K562 (cell line): Measurements from ENCODE around the gene SCARF2. TPM values are rescaled to one million over a fixed set of nuclear protein-coding genes. Genes with fewer than 3 reads are reported as not detected.

Source experiments
- BRF1 ChIP-seq: IDR thresholded peaks from 3 replicates; pipeline ENCODE4 v1.6.1; 2011; ENCODE audit warnings: borderline replicate concordance, mild to moderate bottlenecking; ENCODE audit not compliant: insufficient read length; ENCODE audit errors: extremely low read depth
- CTCFL ChIP-seq: IDR thresholded peaks from 2 replicates; pipeline ENCODE4 v1.6.1; 2011; ENCODE audit warnings: borderline replicate concordance, low read depth, mild to moderate bottlenecking, moderate library complexity, low read length; ENCODE audit not compliant: insufficient read depth, poor library complexity, severe bottlenecking
- GTF2E2 ChIP-seq: fragments of 200-800 bp; sonication (Bioruptor generic); IDR thresholded peaks from 2 replicates; pipeline ENCODE4 v1.6.1; 2016; ENCODE audit warnings: missing genetic modification characterization, missing compliant biosample characterization
- KLF10 ChIP-seq: fragments of 250-450 bp; sonication (Bioruptor Pico); IDR thresholded peaks from 2 replicates; pipeline ENCODE4 v1.6.1; 2021; ENCODE audit warnings: matching md5 sums
- KLF6 ChIP-seq: fragments of 250-450 bp; sonication (Bioruptor Pico); IDR thresholded peaks from 2 replicates; pipeline ENCODE4 v1.4.0; 2020; ENCODE audit warnings: mild to moderate bottlenecking, moderate library complexity, borderline replicate concordance
- NFYB ChIP-seq: IDR thresholded peaks from 2 replicates; pipeline ENCODE4 v1.6.1; 2011; ENCODE audit warnings: mild to moderate bottlenecking, moderate library complexity; ENCODE audit not compliant: insufficient read length; ENCODE audit errors: extremely low read depth
- PATZ1 ChIP-seq: fragments of 250-450 bp; sonication (Bioruptor Pico); IDR thresholded peaks from 2 replicates; pipeline ENCODE4 v1.5.0; 2020; ENCODE audit warnings: mild to moderate bottlenecking, borderline replicate concordance
- POLR2B ChIP-seq: fragments of 450-650 bp; IDR thresholded peaks from 2 replicates; pipeline ENCODE4 v1.6.1; 2018; ENCODE audit warnings: low read depth; ENCODE audit not compliant: partially characterized antibody
- POLR2H ChIP-seq: IDR thresholded peaks from 2 replicates; pipeline ENCODE4 v1.6.1; 2016; ENCODE audit warnings: missing genetic modification characterization, low read depth, mild to moderate bottlenecking, control low read depth, missing compliant biosample characterization, moderate library complexity
- PTRF ChIP-seq: fragments of 450-650 bp; IDR thresholded peaks from 2 replicates; pipeline ENCODE4 v1.6.1; 2016; ENCODE audit warnings: mild to moderate bottlenecking, missing genetic modification characterization, missing compliant biosample characterization
- RUNX1 ChIP-seq: sonication (generic); IDR thresholded peaks from 2 replicates; pipeline ENCODE4 v1.6.1; 2016; ENCODE audit warnings: antibody characterized with exemption, low read depth
- SMAD1 ChIP-seq: fragments of 150-350 bp; IDR thresholded peaks from 2 replicates; pipeline ENCODE4 v1.6.1; 2014; ENCODE audit warnings: low read length, low read depth; ENCODE audit not compliant: partially characterized antibody
- STAT6 ChIP-seq: sonication (generic); formaldehyde crosslinking; IDR thresholded peaks from 2 replicates; pipeline ENCODE4 v1.8.1; 2023; ENCODE audit warnings: mild to moderate bottlenecking, missing genetic modification reagents
- VEZF1 ChIP-seq: fragments of 200-800 bp; sonication (Bioruptor generic); IDR thresholded peaks from 2 replicates; pipeline ENCODE4 v1.6.1; 2017; ENCODE audit warnings: missing genetic modification characterization, missing compliant biosample characterization
- ZBTB2 ChIP-seq: fragments of 450-650 bp; IDR thresholded peaks from 2 replicates; pipeline ENCODE4 v1.6.1; 2016; ENCODE audit warnings: antibody characterized with exemption
- ZKSCAN8 ChIP-seq: fragments of 200-800 bp; sonication (Bioruptor generic); IDR thresholded peaks from 2 replicates; pipeline ENCODE4 v1.6.1; 2016; ENCODE audit warnings: missing genetic modification characterization, missing compliant biosample characterization
- ZNF140 ChIP-seq: fragments of 250-450 bp; sonication (Bioruptor Pico); IDR thresholded peaks from 2 replicates; pipeline ENCODE4 v1.8.0; 2021; ENCODE audit warnings: moderate library complexity, mild to moderate bottlenecking, inconsistent platforms
- polyA plus RNA-seq, 8 experiments: library from polyadenylated mRNA; depleted of rRNA in 4 of 8; stranded (reverse) in 5 of 8; unstranded in 3 of 8; fragments of >200 nt; fragmentation: Nextera tagmentation in 2 of 8; fragmentation: Illumina TruSeq in 1 of 8; extraction: Ambion mirVana in 2 of 8; extraction: Trizol in 1 of 8; gene quantifications; 2 replicates each; pipeline versions ENCODE4 v1.2.1 to v1.2.3, GENCODE V29; 2011 to 2014; ENCODE audit warnings: inconsistent platforms in 1 of 8, missing spikeins in 1 of 8
- total RNA-seq, 7 experiments: library from RNA; depleted of rRNA in 6 of 7; stranded (reverse); fragments of >200 nt in 6 of 7; fragmentation: Illumina TruSeq in 2 of 7; extraction: Trizol in 2 of 7; gene quantifications; 2 replicates each; pipeline versions ENCODE4 v1.2.1 to v1.2.3, GENCODE V29; 2011 to 2021; ENCODE audit warnings: low replicate concordance in 1 of 7

Gene SCARF2
- total and polyA plus RNA-seq, 9 of the 15 experiments (the other 6 are each of a cell fraction or from before 2014, with no cell fraction given), result 0.06 to 0.32 (median 0.21) TPM; not detected in 5

GRCh38 chr22:20428496-20429253 is 8.9 kb downstream of the SCARF2 start (continued):
- TF ChIP-seq ZKSCAN8 (CRISPR knock-in tag) (no peak), POLR2H (no peak), RUNX1 (no peak), SMAD1 (peak; percentile 46), CTCFL (peak; percentile 0), PATZ1 (CRISPR knock-in tag) (no peak), GTF2E2 (no peak), KLF6 (no peak), ZNF140 (CRISPR knock-in tag) (no peak), VEZF1 (no peak), POLR2B (no peak), KLF10 (no peak), STAT6 (CRISPR knock-in tag) (no peak), BRF1 (no peak), NFYB (no peak), PTRF (tag) (no peak), ZBTB2 (0 out of 2 replicates have a peak, but pooled peaks have one; percentile 42)
